PC-9 (cell line): ENCODE measurements around the gene INSR. TPM values are rescaled to one million over a fixed set of nuclear protein-coding genes. Genes with fewer than 3 reads are reported as not detected.

Experiments used
- BruUV-seq: library from RNA; stranded (reverse); fragments of 400-500 nt; replicated peaks from 2 replicates; lab custom pipeline; 2021; lab: Mats Ljungman, UMichigan
- CTCF ChIA-PET: fragments of 300-600 bp; sonication (Branson Sonifier 250); formaldehyde crosslinking; loops from one replicate; lab custom pipeline; 2022; ENCODE audit warnings: antibody characterized with exemption; lab: Charles Lee
- POLR2A ChIA-PET: fragments of 300-600 bp; sonication (Branson Sonifier 250); formaldehyde crosslinking; loops from one replicate; lab custom pipeline; 2022; ENCODE audit warnings: antibody characterized with exemption; ENCODE audit not compliant: unreplicated experiment; lab: Charles Lee
- DNase-seq, 2 experiments: peaks; one replicate each; pipeline versions ENCODE4 v3.0.0 to v3.0.0-alpha.2; 2015 to 2022; ENCODE audit warnings: mixed read lengths in 1 of 2
- H2AFZ ChIP-seq: fragments of 200-600 bp; sonication (generic); 2 replicates; pipeline ENCODE4 v1.8.1; 2017; ENCODE audit warnings: antibody characterized with exemption
- H3F3A ChIP-seq: fragments of 200-600 bp; sonication (generic); 2 replicates; pipeline ENCODE4 v1.8.1; 2017; ENCODE audit warnings: antibody characterized with exemption, mild to moderate bottlenecking, low read depth; ENCODE audit not compliant: insufficient read depth
- H3K27ac ChIP-seq: fragments of 200-600 bp; sonication (generic); 2 replicates; pipeline ENCODE4 v1.6.1; 2016; ENCODE audit warnings: mixed run types
- H3K27me3 ChIP-seq: fragments of 200-600 bp; sonication (generic); 2 replicates; pipeline ENCODE4 v1.6.1; 2016; ENCODE audit warnings: low read depth, mixed run types; ENCODE audit not compliant: insufficient read depth
- H3K36me3 ChIP-seq: fragments of 200-600 bp; sonication (generic); 2 replicates; pipeline ENCODE4 v1.6.1; 2016; ENCODE audit warnings: low read depth, mixed run types
- H3K4me1 ChIP-seq: fragments of 200-600 bp; sonication (generic); replicated peaks from 2 replicates; pipeline ENCODE4 v1.6.1; 2016; ENCODE audit warnings: mixed run types; ENCODE audit not compliant: insufficient read depth
- H3K4me2 ChIP-seq: fragments of 200-600 bp; sonication (generic); 2 replicates; pipeline ENCODE4 v1.6.1; 2017; ENCODE audit warnings: mixed run types
- H3K4me3 ChIP-seq: fragments of 200-600 bp; sonication (generic); 2 replicates; pipeline ENCODE4 v1.6.1; 2016; ENCODE audit warnings: mixed run types
- H3K79me2 ChIP-seq: fragments of 200-600 bp; sonication (generic); 2 replicates; pipeline ENCODE4 v1.6.1; 2017; ENCODE audit warnings: low read depth, mixed run types
- H3K9me2 ChIP-seq: fragments of 200-600 bp; sonication (generic); 2 replicates; pipeline ENCODE4 v1.8.1; 2017; ENCODE audit warnings: mild to moderate bottlenecking; ENCODE audit not compliant: insufficient read depth
- H3K9me3 ChIP-seq: fragments of 200-600 bp; sonication (generic); 2 replicates; pipeline ENCODE4 v1.8.1; 2016; ENCODE audit warnings: low read depth; ENCODE audit not compliant: insufficient read depth
- H4K20me1 ChIP-seq: fragments of 200-600 bp; sonication (generic); 2 replicates; pipeline ENCODE4 v1.8.1; 2017; ENCODE audit not compliant: insufficient read depth
- CTCF ChIP-seq: fragments of 200-600 bp; sonication (generic); conservative IDR thresholded peaks from 2 replicates; pipeline ENCODE4 v1.6.1; 2017; ENCODE audit warnings: mixed run types, antibody characterized with exemption, mild to moderate bottlenecking, moderate library complexity
- EZH2 ChIP-seq: fragments of 200-600 bp; sonication (generic); IDR thresholded peaks from 2 replicates; pipeline ENCODE4 v1.8.0; 2017; ENCODE audit warnings: antibody characterized with exemption, low read depth
- intact Hi-C: fragments of 100-400 bp; cut with micrococcal nuclease; formaldehyde crosslinking; loops from one replicate; pipeline ENCODE4 v1.10.0; 2022; ENCODE audit not compliant: unreplicated experiment
- total RNA-seq: library from RNA; stranded (reverse); gene quantifications from 2 replicates; pipeline ENCODE4 v1.2.3, GENCODE V29; 2021

INSR gene
- total RNA-seq, 1 experiment from 2014 or later = 9.3 TPM

DNA sequence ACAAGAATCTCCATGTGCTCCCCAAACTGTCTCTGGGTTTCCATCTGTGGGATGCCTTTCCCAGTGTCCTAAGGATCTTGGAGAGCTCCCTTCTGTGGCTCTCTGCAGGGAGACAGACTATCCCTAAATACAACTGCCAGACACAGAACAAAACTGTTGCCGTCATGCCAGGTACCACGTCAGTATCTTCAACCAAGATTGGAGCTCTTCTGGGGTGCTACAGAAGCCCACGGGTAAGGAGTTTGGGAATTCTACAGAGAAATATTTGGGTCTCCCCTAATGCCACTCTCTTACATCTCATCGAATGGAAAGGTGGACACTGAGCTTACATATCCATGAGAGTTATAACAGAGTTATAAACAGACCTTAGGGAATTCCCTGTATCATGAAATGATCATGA lies 230.9 kb downstream of the INSR start:
- H3K27ac ChIP-seq = no peak overlapping the region
- H3K9me2 ChIP-seq = no peaks in the 10 kb centered on the region
- no peak overlapping the region for H3K4me2 ChIP-seq
- CTCF ChIA-PET = no interaction called here
- no peaks in the 10 kb centered on the region for H3K36me3 ChIP-seq
- no peak overlapping the region for H2AFZ ChIP-seq
- no peaks in the 10 kb centered on the region for H3K9me3 ChIP-seq
- TF ChIP-seq EZH2 (no peak), CTCF (no peak)
- H3F3A ChIP-seq = no peaks in the 10 kb centered on the region
- no TSS peak for BruUV-seq
- POLR2A ChIA-PET = interaction anchor here (0.6 kb wide), 1 partner anchor 469 kb away, joined by 3 read pairs; no protein-coding TSS in a partner anchor
- no peaks in the 10 kb centered on the region for H3K4me1 ChIP-seq
- DNase-seq = no peak
- H3K4me3 ChIP-seq = no peak overlapping the region
- intact Hi-C loops = no loop called here
- no peaks in the 10 kb centered on the region for H3K79me2 ChIP-seq
- H4K20me1 ChIP-seq = no peaks in the 10 kb centered on the region
- no peaks in the 10 kb centered on the region for H3K27me3 ChIP-seq

Other genes starting within 250 kb of the INSR start
- not detected in 2 replicates for gene MBD3L2, start 245.1 kb downstream of the INSR start, total RNA-seq
- not detected in 2 replicates for gene MBD3L3, start 235.7 kb downstream of the INSR start, total RNA-seq
- 2.6 and 3.9 TPM in 2 replicates for gene ZNF557, start 224.7 kb downstream of the INSR start, total RNA-seq
- gene ARHGEF18, start 54.5 kb upstream of the INSR start, total RNA-seq = 58.2 and 77.4 TPM in 2 replicates
- gene PEX11G, start 194.6 kb upstream of the INSR start, total RNA-seq = 10.5 and 16.0 TPM in 2 replicates
- gene ZNF358, start 221.7 kb upstream of the INSR start, total RNA-seq = 60.7 and 85.3 TPM in 2 replicates
- 10.4 and 16.0 TPM in 2 replicates for gene MCOLN1, start 228.2 kb upstream of the INSR start, total RNA-seq
- gene PNPLA6, start 241.3 kb upstream of the INSR start, total RNA-seq = 121 and 139 TPM in 2 replicates